Uterus (tissue), 2 donors: Measurements from ENCODE around the gene SEL1L3.

Experiments used
- CTCF ChIP-seq, 4 experiments: fragments of 200-600 bp in 2 of 4; fragments of 450-650 bp in 2 of 4; sonication (generic) in 2 of 4; IDR thresholded peaks; one replicate each; pipeline ENCODE4 v1.5.1; 2016 to 2019; ENCODE audit warnings: antibody characterized with exemption in 4 of 4, mild to moderate bottlenecking in 2 of 4, moderate library complexity in 1 of 4
- POLR2A ChIP-seq, 2 donors: fragments of 450-650 bp; IDR thresholded peaks; one replicate each; pipeline ENCODE4 v1.6.1; 2016; ENCODE audit warnings: antibody characterized with exemption in 2 of 2, mild to moderate bottlenecking in 1 of 2, moderate library complexity in 1 of 2

GRCh38 chr4:25771672-25772071, 91.1 kb downstream of the SEL1L3 start:
- TF ChIP-seq CTCF (IDR thresholded peaks at IDR 0.05) = no peak
- no peak for TF ChIP-seq POLR2A (IDR thresholded peaks at IDR 0.05)
